Upper lobe of left lung (tissue), 6 donors: Measurements from ENCODE around the gene TAB3. TPM values are rescaled to one million over a fixed set of nuclear protein-coding genes. Genes with fewer than 3 reads are reported as not detected.

Experiments
- ATAC-seq, 2 donors: fragments of 200-7000 bp; cut with Tn5 transposase; one replicate each; pipeline ENCODE4 v1.9.1; 2022; ENCODE audit warnings: mild to moderate bottlenecking in 2 of 2, moderate library complexity in 2 of 2; ENCODE audit not compliant: low FRiP score in 2 of 2
- DNase-seq, 2 donors: peaks; one replicate each; pipeline ENCODE4 v3.0.0-alpha.2; 2019 to 2020
- H3K27ac ChIP-seq, 4 donors: fragments of 200-600 bp; sonication (generic); one replicate each; pipeline ENCODE4 v1.5.1; 2016 to 2019
- H3K27me3 ChIP-seq, 4 donors: fragments of 200-600 bp; sonication (generic); one replicate each; pipeline ENCODE4 v1.5.1; 2017 to 2019
- H3K36me3 ChIP-seq, 4 donors: fragments of 200-600 bp; sonication (generic); one replicate each; pipeline ENCODE4 v1.5.1; 2016 to 2019
- H3K4me1 ChIP-seq, 4 donors: fragments of 200-600 bp; sonication (generic); one replicate each; pipeline ENCODE4 v1.5.1; 2018 to 2019
- H3K4me3 ChIP-seq, 4 donors: fragments of 200-600 bp; sonication (generic); one replicate each; pipeline ENCODE4 v1.5.1; 2017 to 2019; ENCODE audit warnings: mild to moderate bottlenecking in 2 of 4, moderate library complexity in 1 of 4
- H3K9me3 ChIP-seq, 4 donors: fragments of 200-600 bp; sonication (generic); one replicate each; pipeline ENCODE4 v1.5.1; 2018 to 2019
- CTCF ChIP-seq, 6 experiments: fragments of 450-650 bp in 4 of 6; fragments of 200-600 bp in 2 of 6; sonication (generic) in 2 of 6; IDR thresholded peaks; one replicate each; pipeline ENCODE4 v1.5.1; 2016 to 2019; ENCODE audit warnings: antibody characterized with exemption in 6 of 6
- EP300 ChIP-seq, 4 donors: sonication (generic); formaldehyde crosslinking; IDR thresholded peaks; one replicate each; pipeline ENCODE4 v1.5.1; 2017; ENCODE audit warnings: antibody characterized with exemption in 4 of 4, control low read depth in 2 of 4
- POLR2A ChIP-seq, 4 donors: fragments of 450-650 bp; IDR thresholded peaks; one replicate each; pipeline ENCODE4 v1.5.1; 2016 to 2017; ENCODE audit warnings: antibody characterized with exemption in 4 of 4, mild to moderate bottlenecking in 2 of 4
- POLR2AphosphoS5 ChIP-seq, 2 donors: sonication (generic); formaldehyde crosslinking; IDR thresholded peaks; one replicate each; pipeline ENCODE4 v1.5.1; 2017; ENCODE audit warnings: antibody characterized with exemption in 2 of 2
- WGBS, 2 donors: methylation state at CpG; one replicate each; pipeline ENCODE4 v1.1.5; 2017 to 2018; 5-methylcytosine and 5-hydroxymethylcytosine counted together
- total RNA-seq, 6 donors: library from RNA; depleted of rRNA in 4 of 6; stranded (reverse); fragments of >200 nt in 4 of 6; gene quantifications; one replicate each; pipeline versions ENCODE4 v1.1.0 to v1.2.1, GENCODE V29; 2016 to 2021
- donor health status: DM: no; HTN: no; CAD: no; lungs with moderate emphysema.
- donor health status: DM: no; HTN: yes; CAD: no; lungs with severe emphysema.

TAB3 gene
- total RNA-seq, 6 donors from 2014 or later = 13.5 to 42.1 (median 18.8) TPM

DNA sequence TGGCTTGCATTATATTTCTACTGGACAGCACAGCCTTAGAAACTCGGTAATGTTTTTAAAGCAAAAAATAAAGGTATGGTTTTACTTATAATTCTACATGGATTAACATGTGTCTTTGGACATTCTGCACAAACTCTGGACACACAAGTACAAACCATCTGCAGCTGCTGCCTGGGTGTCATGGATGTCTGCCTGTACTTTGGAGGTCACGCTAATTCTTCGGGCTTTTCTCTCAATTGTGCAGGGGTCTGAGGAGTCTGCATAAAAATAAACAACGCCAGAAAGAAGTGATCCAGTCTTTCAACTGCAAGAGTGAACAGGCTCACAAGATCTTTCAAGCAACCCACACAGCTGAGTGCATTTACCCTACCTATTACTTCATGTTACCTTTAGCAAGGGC, 55.2 kb downstream of the TAB3 start:
- Histone ChIP-seq H3K9me3 (no peaks in the 10 kb centered on the region), H3K27ac (no peak overlapping the region), H3K27me3 (no peaks in the 10 kb centered on the region), H3K36me3 (peaks cover 0 to 30% (median 4%) of the 10 kb centered on the region in 4 donors), H3K4me1 (no peaks in the 10 kb centered on the region), H3K4me3 (no peak overlapping the region)
- ATAC-seq (no peak), DNase-seq (no peak)
- no peak for TF ChIP-seq EP300 (IDR thresholded peaks at IDR 0.05)
- TF ChIP-seq CTCF (IDR thresholded peaks at IDR 0.05) = no peak
- TF ChIP-seq POLR2AphosphoS5 (IDR thresholded peaks at IDR 0.05) = no peak
- TF ChIP-seq POLR2A (IDR thresholded peaks at IDR 0.05) = no peak
- 87 to 96% methylated on average over 4 of the region's 4 CpGs for WGBS, 2 donors

DNA sequence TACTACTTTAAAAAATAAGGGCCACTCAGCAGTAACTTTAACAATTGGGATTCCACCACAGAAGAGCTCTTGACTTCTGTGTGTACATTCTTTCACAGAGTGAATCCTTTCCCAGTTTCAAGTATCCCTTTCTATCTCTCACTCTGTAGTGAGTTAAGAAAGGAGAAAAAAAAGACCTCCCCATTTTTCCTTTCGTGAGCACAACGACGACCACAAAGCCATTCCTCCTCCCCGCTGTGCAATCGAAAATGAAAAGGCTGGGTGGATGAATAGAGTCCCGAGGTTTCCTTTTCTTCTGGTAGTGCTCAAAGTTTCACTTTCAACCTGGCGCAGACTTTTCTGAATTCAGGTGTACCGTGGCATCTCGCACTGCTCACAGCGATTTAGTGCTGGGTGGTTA, 58.0 kb downstream of the TAB3 start:
- DNase-seq (no peak), ATAC-seq (no peak)
- Histone ChIP-seq H3K27ac (no peak overlapping the region), H3K4me1 (no peaks in the 10 kb centered on the region), H3K4me3 (no peak overlapping the region), H3K9me3 (no peaks in the 10 kb centered on the region), H3K36me3 (peaks cover 0 to 16% (median 0%) of the 10 kb centered on the region in 4 donors), H3K27me3 (no peaks in the 10 kb centered on the region)
- WGBS, 2 donors = 60 to 73% methylated on average over 10 of the region's 10 CpGs
- no peak for TF ChIP-seq POLR2AphosphoS5 (IDR thresholded peaks at IDR 0.05)
- TF ChIP-seq CTCF (IDR thresholded peaks at IDR 0.05) = no peak
- TF ChIP-seq POLR2A (IDR thresholded peaks at IDR 0.05) = no peak
- TF ChIP-seq EP300 (IDR thresholded peaks at IDR 0.05) = no peak

GRCh38 chrX:30830326-30830943, 58.6 kb downstream of the TAB3 start:
- no peak for DNase-seq

DNA sequence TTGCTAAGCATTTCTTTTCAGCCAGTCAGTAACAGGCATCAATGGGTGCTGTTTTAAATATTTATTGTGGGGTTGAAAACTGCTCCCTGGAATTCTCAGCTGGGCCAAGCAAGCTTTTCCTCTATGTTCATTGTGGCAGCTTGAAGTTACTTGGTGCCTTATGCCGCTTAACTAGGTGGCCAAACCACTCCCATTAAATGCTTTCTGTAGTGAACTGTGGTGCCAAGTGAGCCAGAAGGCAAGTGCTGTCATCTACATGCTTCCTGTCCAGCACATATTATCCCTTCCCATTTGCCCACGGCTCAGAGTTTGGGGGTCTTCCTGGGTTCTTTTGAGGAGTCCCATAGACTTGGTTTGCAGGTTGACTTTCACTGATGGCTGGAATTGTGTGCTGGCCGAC, 64.8 kb downstream of the TAB3 start:
- ATAC-seq = no peak
- H3K36me3 ChIP-seq = no peaks in the 10 kb centered on the region
- no peak overlapping the region for H3K4me3 ChIP-seq
- DNase-seq = no peak
- no peak for TF ChIP-seq CTCF (IDR thresholded peaks at IDR 0.05)
- TF ChIP-seq POLR2A (IDR thresholded peaks at IDR 0.05) = no peak
- TF ChIP-seq POLR2AphosphoS5 (IDR thresholded peaks at IDR 0.05) = no peak
- TF ChIP-seq EP300 (IDR thresholded peaks at IDR 0.05) = no peak
- no peaks in the 10 kb centered on the region for H3K4me1 ChIP-seq
- H3K27me3 ChIP-seq = no peaks in the 10 kb centered on the region
- H3K27ac ChIP-seq = no peak overlapping the region
- 64 to 69% methylated on average over 3 of the region's 3 CpGs for whole genome bisulfite sequencing, 2 donors
- H3K9me3 ChIP-seq = no peaks in the 10 kb centered on the region

More at GRCh38 chrX:30830326-30830943, 58.6 kb downstream of the TAB3 start:
- peaks cover 0 to 16% (median 0%) of the 10 kb centered on the region in 4 donors for H3K36me3 ChIP-seq
- WGBS, 2 donors = 90 to 94% methylated on average over 3 of the region's 3 CpGs
- TF ChIP-seq CTCF (IDR thresholded peaks at IDR 0.05) (no peak), EP300 (IDR thresholded peaks at IDR 0.05) (no peak), POLR2A (IDR thresholded peaks at IDR 0.05) (no peak), POLR2AphosphoS5 (IDR thresholded peaks at IDR 0.05) (no peak)
- H3K4me3 ChIP-seq = no peak overlapping the region
- no peak for ATAC-seq
- no peaks in the 10 kb centered on the region for H3K4me1 ChIP-seq
- no peaks in the 10 kb centered on the region for H3K9me3 ChIP-seq
- H3K27ac ChIP-seq = no peak overlapping the region
- no peaks in the 10 kb centered on the region for H3K27me3 ChIP-seq

- Histone ChIP-seq H3K9me3 (no peaks in the 10 kb centered on the region), H3K36me3 (no peaks in the 10 kb centered on the region), H3K4me1 (no peaks in the 10 kb centered on the region), H3K4me3 (no peak overlapping the region), H3K27ac (no peak overlapping the region), H3K27me3 (no peaks in the 10 kb centered on the region)
- DNase-seq (no peak), ATAC-seq (no peak)
- TF ChIP-seq EP300 (IDR thresholded peaks at IDR 0.05) (no peak), CTCF (IDR thresholded peaks at IDR 0.05) (no peak), POLR2AphosphoS5 (IDR thresholded peaks at IDR 0.05) (no peak), POLR2A (IDR thresholded peaks at IDR 0.05) (no peak)
- 67 to 85% methylated on average over 2 of the region's 2 CpGs for WGBS, 2 donors
These were observed 66.3 kb downstream of the TAB3 start for GRCh38 chrX:30822764-30823163.
